Mesenchymal stem cell (in vitro differentiated cells and primary cell): Measurements from ENCODE around the gene ANKRD13C.

Source experiments
- DNase-seq: peaks from one replicate; pipeline ENCODE4 v3.0.0-alpha.2; 2013
- H2AFZ ChIP-seq: one replicate; pipeline ENCODE4 v1.6.1; 2013; ENCODE audit warnings: low read depth, mild to moderate bottlenecking, control low read depth, inconsistent platforms, low read length, moderate library complexity
- H2AK5ac ChIP-seq: 2 replicates; pipeline ENCODE4 v1.6.1; 2013; ENCODE audit warnings: low read length, moderate library complexity, mild to moderate bottlenecking, inconsistent platforms; ENCODE audit not compliant: severe bottlenecking
- H2BK120ac ChIP-seq: one replicate; pipeline ENCODE4 v1.6.1; 2013; ENCODE audit warnings: low read depth, mild to moderate bottlenecking, inconsistent platforms, low read length, moderate library complexity
- H2BK12ac ChIP-seq, 2 experiments: one replicate each; pipeline ENCODE4 v1.6.1; 2013; ENCODE audit warnings: inconsistent platforms in 2 of 2, low read length in 2 of 2, mild to moderate bottlenecking in 2 of 2, moderate library complexity in 2 of 2, control low read depth in 1 of 2
- H2BK15ac ChIP-seq: one replicate; pipeline ENCODE4 v1.6.1; 2013; ENCODE audit warnings: mild to moderate bottlenecking, low read depth, inconsistent platforms; ENCODE audit not compliant: poor library complexity, severe bottlenecking
- H2BK5ac ChIP-seq: 2 replicates; pipeline ENCODE4 v1.6.1; 2013; ENCODE audit warnings: low read depth, mild to moderate bottlenecking, low read length, control low read depth, inconsistent platforms; ENCODE audit not compliant: poor library complexity, severe bottlenecking
- H3K14ac ChIP-seq, 2 experiments: one replicate each; pipeline ENCODE4 v1.6.1; 2013; ENCODE audit warnings: inconsistent platforms in 2 of 2, low read length in 2 of 2, control low read depth in 1 of 2, mild to moderate bottlenecking in 1 of 2, moderate library complexity in 1 of 2
- H3K18ac ChIP-seq, 2 experiments: one replicate each; pipeline ENCODE4 v1.6.1; 2013; ENCODE audit warnings: inconsistent platforms in 2 of 2, low read length in 2 of 2, control low read depth in 1 of 2, low read depth in 1 of 2, mild to moderate bottlenecking in 1 of 2
- H3K23ac ChIP-seq, 2 experiments: one replicate each; pipeline ENCODE4 v1.6.1; 2013; ENCODE audit warnings: inconsistent platforms in 2 of 2, low read length in 2 of 2, mild to moderate bottlenecking in 2 of 2, moderate library complexity in 2 of 2, control low read depth in 1 of 2
- H3K27ac ChIP-seq: 2 replicates; pipeline ENCODE4 v1.5.1; 2013; ENCODE audit warnings: mild to moderate bottlenecking, moderate library complexity, low read length, control low read depth, inconsistent platforms; ENCODE audit not compliant: poor library complexity, severe bottlenecking
- H3K27me3 ChIP-seq, 2 experiments: 2 replicates each; pipeline versions ENCODE4 v1.6.1 to v1.7.0; 2013; ENCODE audit warnings: low read length in 2 of 2, mild to moderate bottlenecking in 2 of 2, moderate library complexity in 2 of 2, control low read depth in 1 of 2, inconsistent platforms in 1 of 2; ENCODE audit not compliant: control insufficient read depth in 1 of 2, insufficient read depth in 1 of 2
- H3K36me3 ChIP-seq, 2 experiments: 2 replicates each; pipeline versions ENCODE4 v1.6.1 to v1.7.0; 2013; ENCODE audit warnings: low read length in 2 of 2, control low read depth in 1 of 2, inconsistent platforms in 1 of 2, low read depth in 1 of 2, mild to moderate bottlenecking in 1 of 2; ENCODE audit not compliant: insufficient read depth in 2 of 2, control insufficient read depth in 1 of 2
- H3K4ac ChIP-seq, 2 experiments: one replicate each; pipeline ENCODE4 v1.6.1; 2013; ENCODE audit warnings: inconsistent platforms in 2 of 2, low read length in 2 of 2, mild to moderate bottlenecking in 2 of 2, moderate library complexity in 2 of 2, control low read depth in 1 of 2, low read depth in 1 of 2
- H3K4me1 ChIP-seq: 2 replicates; pipeline ENCODE4 v1.6.1; 2013; ENCODE audit warnings: low read depth, low read length, control low read depth; ENCODE audit not compliant: control insufficient read depth, insufficient read depth
- H3K4me2 ChIP-seq: 2 replicates; pipeline ENCODE4 v1.6.1; 2013; ENCODE audit warnings: low read length, mild to moderate bottlenecking, inconsistent platforms; ENCODE audit not compliant: poor library complexity, severe bottlenecking
- H3K4me3 ChIP-seq, 2 experiments: 2 replicates each; pipeline versions ENCODE4 v1.5.1 to v1.7.0; 2013; ENCODE audit warnings: low read length in 2 of 2, mild to moderate bottlenecking in 2 of 2, control low read depth in 1 of 2, low read depth in 1 of 2; ENCODE audit not compliant: insufficient read depth in 1 of 2
- H3K79me1 ChIP-seq: replicated peaks from 2 replicates; pipeline ENCODE4 v1.6.1; 2013; ENCODE audit warnings: mild to moderate bottlenecking, control low read depth, low read length, inconsistent platforms; ENCODE audit not compliant: poor library complexity, severe bottlenecking
- H3K9ac ChIP-seq: 2 replicates; pipeline ENCODE4 v1.7.0; 2013; ENCODE audit warnings: mild to moderate bottlenecking, low read length, moderate library complexity
- H3K9me3 ChIP-seq: 2 replicates; pipeline ENCODE4 v1.7.0; 2013; ENCODE audit warnings: mild to moderate bottlenecking, low read length; ENCODE audit not compliant: control insufficient read depth
- H4K8ac ChIP-seq: one replicate; pipeline ENCODE4 v1.6.1; 2013; ENCODE audit warnings: inconsistent platforms, mild to moderate bottlenecking, low read length, moderate library complexity
- H4K91ac ChIP-seq: one replicate; pipeline ENCODE4 v1.6.1; 2013; ENCODE audit warnings: mild to moderate bottlenecking, low read length, inconsistent platforms
- WGBS: methylation state at CpG from one replicate; pipeline ENCODE4 v1.1.7; 2013; ENCODE audit warnings: mixed read lengths; 5-methylcytosine and 5-hydroxymethylcytosine counted together

The ANKRD13C gene

GRCh38 chr1:70286453-70286852, 68.1 kb downstream of the ANKRD13C start:
- H3K4me1 ChIP-seq = no peaks in the 10 kb centered on the region
- H2BK5ac ChIP-seq = no peak overlapping the region
- H2AFZ ChIP-seq = no peak overlapping the region
- H2BK12ac ChIP-seq = no peak overlapping the region
- H3K18ac ChIP-seq = no peak overlapping the region
- H3K4ac ChIP-seq = no peak overlapping the region
- H3K4me2 ChIP-seq = no peak overlapping the region
- H3K27ac ChIP-seq = no peak overlapping the region
- no peak overlapping the region for H3K14ac ChIP-seq
- H4K8ac ChIP-seq = no peak overlapping the region
- no peak overlapping the region for H3K4me3 ChIP-seq
- no peak overlapping the region for H3K23ac ChIP-seq
- H3K79me1 ChIP-seq = peaks cover 14% of the 10 kb centered on the region
- no peak overlapping the region for H2BK15ac ChIP-seq
- H3K9me3 ChIP-seq = no peaks in the 10 kb centered on the region
- no peak overlapping the region for H4K91ac ChIP-seq
- H2AK5ac ChIP-seq = no peak overlapping the region
- H3K27me3 ChIP-seq = no peaks in the 10 kb centered on the region
- H2BK120ac ChIP-seq = no peak overlapping the region
- 96% methylated on average over 5 of the region's 5 CpGs for WGBS
- no peak overlapping the region for H3K9ac ChIP-seq
- DNase-seq = no peak
- H3K36me3 ChIP-seq = peaks cover 6 to 35% of the 10 kb centered on the region in 2 experiments

- Histone ChIP-seq H2BK15ac (no peak overlapping the region), H2BK5ac (no peak overlapping the region), H3K27me3 (no peaks in the 10 kb centered on the region), H3K36me3 (peaks cover 3 to 35% of the 10 kb centered on the region in 2 experiments), H2BK120ac (no peak overlapping the region), H3K79me1 (peaks cover 13% of the 10 kb centered on the region), H3K4me2 (no peak overlapping the region), H3K9me3 (no peaks in the 10 kb centered on the region), H3K27ac (no peak overlapping the region), H3K4ac (no peak overlapping the region), H4K91ac (no peak overlapping the region), H3K23ac (no peak overlapping the region), H2AFZ (no peak overlapping the region), H2BK12ac (no peak overlapping the region), H2AK5ac (no peak overlapping the region), H3K4me3 (no peak overlapping the region), H3K9ac (no peak overlapping the region), H3K4me1 (no peaks in the 10 kb centered on the region), H3K18ac (no peak overlapping the region), H3K14ac (no peak overlapping the region), H4K8ac (no peak overlapping the region)
- DNase-seq = no peak
- WGBS = 100% methylated on average over 2 of the region's 2 CpGs
These were observed 70.2 kb downstream of the ANKRD13C start for GRCh38 chr1:70284366-70284765.

- WGBS = 100% methylated on average over 1 of the region's 1 CpG
- H3K18ac ChIP-seq = no peak overlapping the region
- H3K9me3 ChIP-seq = no peaks in the 10 kb centered on the region
- H2AFZ ChIP-seq = no peak overlapping the region
- H3K36me3 ChIP-seq = peaks cover 5 to 56% of the 10 kb centered on the region in 2 experiments
- H4K91ac ChIP-seq = no peak overlapping the region
- no peak overlapping the region for H3K4ac ChIP-seq
- no peak overlapping the region for H3K9ac ChIP-seq
- no peak overlapping the region for H3K27ac ChIP-seq
- H3K79me1 ChIP-seq = peaks cover 7% of the 10 kb centered on the region
- H2BK15ac ChIP-seq = no peak overlapping the region
- DNase-seq = no peak
- peaks cover 4% of the 10 kb centered on the region for H3K4me1 ChIP-seq
- no peak overlapping the region for H3K4me2 ChIP-seq
- H3K4me3 ChIP-seq = no peak overlapping the region
- H2BK12ac ChIP-seq = no peak overlapping the region
- H2BK5ac ChIP-seq = no peak overlapping the region
- H3K23ac ChIP-seq = no peak overlapping the region
- no peaks in the 10 kb centered on the region for H3K27me3 ChIP-seq
- no peak overlapping the region for H4K8ac ChIP-seq
- H2BK120ac ChIP-seq = no peak overlapping the region
- no peak overlapping the region for H2AK5ac ChIP-seq
- no peak overlapping the region for H3K14ac ChIP-seq
These were observed 75.8 kb downstream of the ANKRD13C start for GRCh38 chr1:70278710-70279109.

GRCh38 chr1:70277875-70278274, 76.6 kb downstream of the ANKRD13C start:
- Histone ChIP-seq H2BK12ac (no peak overlapping the region), H3K4me2 (no peak overlapping the region), H3K4me3 (no peak overlapping the region), H3K79me1 (peaks cover 9% of the 10 kb centered on the region), H3K36me3 (peaks cover 5 to 64% of the 10 kb centered on the region in 2 experiments), H3K4ac (no peak overlapping the region), H3K4me1 (peaks cover 4% of the 10 kb centered on the region), H3K27me3 (no peaks in the 10 kb centered on the region), H2BK5ac (no peak overlapping the region), H3K9me3 (no peaks in the 10 kb centered on the region), H2AK5ac (no peak overlapping the region), H3K18ac (no peak overlapping the region), H3K14ac (no peak overlapping the region), H3K9ac (no peak overlapping the region), H2AFZ (no peak overlapping the region), H2BK15ac (no peak overlapping the region), H3K27ac (no peak overlapping the region), H2BK120ac (no peak overlapping the region), H3K23ac (no peak overlapping the region), H4K91ac (no peak overlapping the region), H4K8ac (no peak overlapping the region)
- no peak for DNase-seq
- 96% methylated on average over 4 of the region's 5 CpGs for WGBS
